ENCODE results near the gene CBFA2T2.
"Not testable (repeated sequence)": the region's sequence is repeated elsewhere in the genome, so short reads cannot be mapped to it uniquely, and the experiment has no call there.

The CBFA2T2 gene

GRCh38 chr20:33694639-33695012 lies 204.7 kb downstream of the CBFA2T2 start:
- CTCF ChIA-PET = no interaction called here
- Histone ChIP-seq H3K27me3 (replicated peaks in 2 of 5; ENCODE audit: control insufficient read depth in 4 of 5, insufficient read depth in 5 of 5, low read length in 4 of 5) (no peaks in the 10 kb centered on the region), H3K27ac (ENCODE audit: insufficient read depth in 1 of 2, low read depth in 1 of 2, low read length in 2 of 2, poor library complexity in 1 of 2, severe bottlenecking in 2 of 2) (no peak overlapping the region), H3K36me3 (ENCODE audit: control insufficient read depth in 4 of 4, insufficient read depth in 4 of 4, low read length in 3 of 4) (no peaks in the 10 kb centered on the region), H3K4me1 (ENCODE audit: control extremely low read depth in 1 of 4, control insufficient read depth in 4 of 4, insufficient read depth in 4 of 4, low read length in 3 of 4) (peaks cover 0 to 7% (median 6%) of the 10 kb centered on the region in 4 experiments), H3K4me3 (ENCODE audit: control insufficient read depth in 1 of 7, extremely low read depth in 1 of 7, insufficient read depth in 4 of 7, low read depth in 2 of 7, low read length in 6 of 7) (no peak overlapping the region), H3K9me3 (ENCODE audit: control extremely low read depth in 1 of 5, control insufficient read depth in 4 of 5, insufficient read depth in 2 of 5, low read depth in 1 of 5, low read length in 4 of 5) (no peaks in the 10 kb centered on the region)
- no peak for DNase-seq
- 98% methylated on average over 4 of the region's 6 CpGs for WGBS (ENCODE audit: insufficient coverage)
- POLR2A ChIA-PET = interaction anchor here (0.7 kb wide), 1 partner anchor 442 kb away, joined by 4 read pairs; no protein-coding TSS in a partner anchor

- H3K4me1 ChIP-seq (ENCODE audit: control extremely low read depth in 1 of 4, control insufficient read depth in 4 of 4, insufficient read depth in 4 of 4, low read length in 3 of 4) = no peaks in the 10 kb centered on the region
- no peak overlapping the region for H3K4me3 ChIP-seq (ENCODE audit: control insufficient read depth in 1 of 7, extremely low read depth in 1 of 7, insufficient read depth in 4 of 7, low read depth in 2 of 7, low read length in 6 of 7)
- DNase-seq = no peak
- CTCF ChIA-PET = no interaction called here
- 100% methylated on average over 2 of the region's 4 CpGs for WGBS (ENCODE audit: insufficient coverage)
- POLR2A ChIA-PET = no interaction called here
- no peak overlapping the region for H3K27ac ChIP-seq (ENCODE audit: insufficient read depth in 1 of 2, low read depth in 1 of 2, low read length in 2 of 2, poor library complexity in 1 of 2, severe bottlenecking in 2 of 2)
- no peaks in the 10 kb centered on the region for H3K36me3 ChIP-seq (ENCODE audit: control insufficient read depth in 4 of 4, insufficient read depth in 4 of 4, low read length in 3 of 4)
- no peaks in the 10 kb centered on the region for H3K27me3 ChIP-seq (replicated peaks in 2 of 5; ENCODE audit: control insufficient read depth in 4 of 5, insufficient read depth in 5 of 5, low read length in 4 of 5)
- no peaks in the 10 kb centered on the region for H3K9me3 ChIP-seq (ENCODE audit: control extremely low read depth in 1 of 5, control insufficient read depth in 4 of 5, insufficient read depth in 2 of 5, low read depth in 1 of 5, low read length in 4 of 5)
Observed at GRCh38 chr20:33696448-33696847, 206.6 kb downstream of the CBFA2T2 start.

- CTCF ChIA-PET = no interaction called here
- WGBS (ENCODE audit: insufficient coverage) = 93% methylated on average over 7 of the region's 8 CpGs
- H3K27ac ChIP-seq (ENCODE audit: insufficient read depth in 1 of 2, low read depth in 1 of 2, low read length in 2 of 2, poor library complexity in 1 of 2, severe bottlenecking in 2 of 2) = no peak overlapping the region
Observed at GRCh38 chr20:33697129-33697528, 207.2 kb downstream of the CBFA2T2 start.

GRCh38 chr20:33698966-33699365 lies 209.1 kb downstream of the CBFA2T2 start:
- H3K27me3 ChIP-seq (replicated peaks in 2 of 5; ENCODE audit: control insufficient read depth in 4 of 5, insufficient read depth in 5 of 5, low read length in 4 of 5); POLR2A ChIA-PET; CTCF ChIA-PET: not testable (repeated sequence)

More at GRCh38 chr20:33697129-33697528, 207.2 kb downstream of the CBFA2T2 start:
- Histone ChIP-seq H3K4me3 (ENCODE audit: control insufficient read depth in 1 of 7, extremely low read depth in 1 of 7, insufficient read depth in 4 of 7, low read depth in 2 of 7, low read length in 6 of 7) (no peak overlapping the region), H3K27me3 (replicated peaks in 2 of 5; ENCODE audit: control insufficient read depth in 4 of 5, insufficient read depth in 5 of 5, low read length in 4 of 5) (no peaks in the 10 kb centered on the region), H3K36me3 (ENCODE audit: control insufficient read depth in 4 of 4, insufficient read depth in 4 of 4, low read length in 3 of 4) (no peaks in the 10 kb centered on the region), H3K9me3 (ENCODE audit: control extremely low read depth in 1 of 5, control insufficient read depth in 4 of 5, insufficient read depth in 2 of 5, low read depth in 1 of 5, low read length in 4 of 5) (no peaks in the 10 kb centered on the region), H3K4me1 (ENCODE audit: control extremely low read depth in 1 of 4, control insufficient read depth in 4 of 4, insufficient read depth in 4 of 4, low read length in 3 of 4) (no peaks in the 10 kb centered on the region)
- POLR2A ChIA-PET = interaction anchor here (0.7 kb wide), 1 partner anchor 10 kb away, joined by 3 read pairs; no protein-coding TSS in a partner anchor
- no peak for DNase-seq

More at GRCh38 chr20:33698966-33699365, 209.1 kb downstream of the CBFA2T2 start:
- not testable (repeated sequence) for DNase-seq; H3K27ac ChIP-seq (ENCODE audit: insufficient read depth in 1 of 2, low read depth in 1 of 2, low read length in 2 of 2, poor library complexity in 1 of 2, severe bottlenecking in 2 of 2); H3K4me1 ChIP-seq (ENCODE audit: control extremely low read depth in 1 of 4, control insufficient read depth in 4 of 4, insufficient read depth in 4 of 4, low read length in 3 of 4); H3K4me3 ChIP-seq (ENCODE audit: control insufficient read depth in 1 of 7, extremely low read depth in 1 of 7, insufficient read depth in 4 of 7, low read depth in 2 of 7, low read length in 6 of 7); H3K9me3 ChIP-seq (ENCODE audit: control extremely low read depth in 1 of 5, control insufficient read depth in 4 of 5, insufficient read depth in 2 of 5, low read depth in 1 of 5, low read length in 4 of 5); H3K36me3 ChIP-seq (ENCODE audit: control insufficient read depth in 4 of 4, insufficient read depth in 4 of 4, low read length in 3 of 4)
- WGBS (ENCODE audit: insufficient coverage) = 95% methylated on average over 6 of the region's 27 CpGs
